SK-N-SH (cell line): ENCODE data around the gene RIOK1. TPM values are rescaled to one million over a fixed set of nuclear protein-coding genes. Genes with fewer than 3 reads are reported as not detected.

Experiments used
- CTCF ChIA-PET: fragments of 300-600, 350-600 bp; formaldehyde crosslinking; extraction: SDS; loops from one replicate; lab custom pipeline; 2021; lab: Yijun Ruan, JAX
- POLR2A ChIA-PET: fragments of 350-600 bp; sonication (Branson Sonifier 250); formaldehyde crosslinking; extraction: SDS; loops from one replicate; lab custom pipeline; 2020; ENCODE audit warnings: antibody characterized with exemption, inconsistent platforms; lab: Yijun Ruan, JAX
- DNase-seq: peaks from one replicate; pipeline ENCODE4 v3.0.0; 2012
- H2AFZ ChIP-seq: fragments of 200-600 bp; sonication (generic); 2 replicates; pipeline ENCODE4 v1.8.1; 2016; ENCODE audit warnings: antibody characterized with exemption, mild to moderate bottlenecking, low read depth
- H3F3A ChIP-seq: fragments of 200-600 bp; sonication (generic); replicated peaks from 2 replicates; pipeline ENCODE3; 2016; ENCODE audit warnings: antibody characterized with exemption, mild to moderate bottlenecking; ENCODE audit not compliant: insufficient read depth
- H3K27ac ChIP-seq, 2 experiments: fragments of 200-500 bp in 1 of 2; fragments of 200-600 bp in 1 of 2; sonication (Bioruptor generic) in 1 of 2; sonication (generic), shearing (Covaris generic) in 1 of 2; 2 replicates each; pipeline versions ENCODE4 v1.5.1 to v1.6.1; 2014 to 2016; ENCODE audit warnings: low read depth in 2 of 2, inconsistent platforms in 1 of 2, low read length in 1 of 2, mild to moderate bottlenecking in 1 of 2, mixed read lengths in 1 of 2
- H3K27me3 ChIP-seq: fragments of 200-600 bp; sonication (generic), shearing (Covaris generic); 2 replicates; pipeline ENCODE4 v1.6.1; 2016; ENCODE audit warnings: mixed run types; ENCODE audit not compliant: insufficient read depth
- H3K36me3 ChIP-seq, 2 experiments: fragments of 200-500 bp in 1 of 2; fragments of 200-600 bp in 1 of 2; sonication (Bioruptor generic) in 1 of 2; sonication (generic) in 1 of 2; replicated peaks in 1 of 2; 2 replicates each; pipeline versions ENCODE3 to v1.5.1; 2014 to 2016; ENCODE audit warnings: low read length in 1 of 2, mild to moderate bottlenecking in 1 of 2; ENCODE audit not compliant: insufficient read depth in 2 of 2, control insufficient read depth in 1 of 2
- H3K4me1 ChIP-seq, 2 experiments: fragments of 200-500 bp in 1 of 2; fragments of 200-600 bp in 1 of 2; sonication (Bioruptor generic) in 1 of 2; sonication (generic), shearing (Covaris generic) in 1 of 2; 2 replicates each; pipeline versions ENCODE4 v1.5.1 to v1.6.1; 2014 to 2016; ENCODE audit warnings: low read depth in 1 of 2, low read length in 1 of 2, mixed run types in 1 of 2; ENCODE audit not compliant: insufficient read depth in 2 of 2, control insufficient read depth in 1 of 2
- H3K4me2 ChIP-seq: fragments of 200-600 bp; sonication (generic), shearing (Covaris generic); 2 replicates; pipeline ENCODE4 v1.6.1; 2017; ENCODE audit warnings: mixed run types
- H3K4me3 ChIP-seq, 2 experiments: fragments of 200-500 bp in 1 of 2; fragments of 200-600 bp in 1 of 2; sonication (Bioruptor generic) in 1 of 2; sonication (generic), shearing (Covaris generic) in 1 of 2; 2 replicates each; pipeline versions ENCODE4 v1.5.1 to v1.8.1; 2014 to 2016; ENCODE audit warnings: low read depth in 2 of 2, inconsistent platforms in 1 of 2, low read length in 1 of 2, mild to moderate bottlenecking in 1 of 2, mixed read lengths in 1 of 2, moderate library complexity in 1 of 2
- H3K79me2 ChIP-seq: fragments of 200-600 bp; sonication (generic); 2 replicates; pipeline ENCODE4 v1.8.1; 2017; ENCODE audit warnings: mild to moderate bottlenecking; ENCODE audit not compliant: insufficient read depth
- H3K9ac ChIP-seq: fragments of 200-600 bp; sonication (generic); 2 replicates; pipeline ENCODE4 v1.6.1; 2017; ENCODE audit warnings: mixed run types
- H3K9me2 ChIP-seq: fragments of 200-600 bp; sonication (generic); 2 replicates; pipeline ENCODE4 v1.6.1; 2017; ENCODE audit warnings: mixed run types
- H3K9me3 ChIP-seq: fragments of 200-600 bp; sonication (generic); 2 replicates; pipeline ENCODE4 v1.6.1; 2017; ENCODE audit warnings: mixed run types, mild to moderate bottlenecking, moderate library complexity
- H4K20me1 ChIP-seq: fragments of 200-600 bp; sonication (generic); 2 replicates; pipeline ENCODE4 v1.6.1; 2017; ENCODE audit warnings: mild to moderate bottlenecking, mixed run types; ENCODE audit not compliant: insufficient read depth
- EZH2phosphoT487 ChIP-seq: fragments of 200-600 bp; sonication (generic); IDR thresholded peaks from 2 replicates; pipeline ENCODE4 v1.6.1; 2017; ENCODE audit warnings: low read depth, mixed run types, mild to moderate bottlenecking, antibody characterized with exemption, moderate library complexity, borderline replicate concordance
- FOXM1 ChIP-seq: IDR thresholded peaks from 2 replicates; pipeline ENCODE4 v1.4.0; 2012; ENCODE audit warnings: low read depth, mild to moderate bottlenecking
- GATA2 ChIP-seq: sonication (generic); formaldehyde crosslinking; IDR thresholded peaks from 2 replicates; pipeline ENCODE4 v1.5.0; 2020; ENCODE audit warnings: mild to moderate bottlenecking, missing genetic modification reagents
- JUND ChIP-seq: IDR thresholded peaks from 2 replicates; pipeline ENCODE4 v1.4.0; 2012
- NFIC ChIP-seq: IDR thresholded peaks from 2 replicates; pipeline ENCODE4 v1.4.0; 2012; ENCODE audit warnings: borderline replicate concordance
- NRF1 ChIP-seq: IDR thresholded peaks from 2 replicates; pipeline ENCODE4 v1.6.1; 2012; ENCODE audit warnings: low read depth, mild to moderate bottlenecking, low read length
- TAF1 ChIP-seq: IDR thresholded peaks from 2 replicates; pipeline ENCODE4 v1.6.1; 2012; ENCODE audit warnings: low read depth, mild to moderate bottlenecking, low read length, moderate library complexity, borderline replicate concordance
- ZBTB33 ChIP-seq: IDR thresholded peaks from 2 replicates; pipeline ENCODE4 v1.4.0; 2012; ENCODE audit warnings: low read depth, borderline replicate concordance
- WGBS: methylation state at CpG from one replicate; pipeline ENCODE4 v1.1.6; 2017; ENCODE audit warnings: low lambda C conversion rate; 5-methylcytosine and 5-hydroxymethylcytosine counted together
- polyA plus RNA-seq, 3 experiments: library from polyadenylated mRNA; depleted of rRNA; stranded (reverse); fragments of >200 nt; gene quantifications; 2 replicates each; pipeline ENCODE4 v1.2.3, GENCODE V29; 2012
- TF ChIP-seq, protein P1 (sequence below): fragments of 200-600 bp; sonication (generic); IDR thresholded peaks from 2 replicates; pipeline ENCODE4 v1.6.1; 2017; ENCODE audit warnings: antibody characterized with exemption, mild to moderate bottlenecking, moderate library complexity

Gene RIOK1
- polyA plus RNA-seq, 1 of the 3 experiments (the other 2 are of a cell fraction) = 18.7 TPM

DNA sequence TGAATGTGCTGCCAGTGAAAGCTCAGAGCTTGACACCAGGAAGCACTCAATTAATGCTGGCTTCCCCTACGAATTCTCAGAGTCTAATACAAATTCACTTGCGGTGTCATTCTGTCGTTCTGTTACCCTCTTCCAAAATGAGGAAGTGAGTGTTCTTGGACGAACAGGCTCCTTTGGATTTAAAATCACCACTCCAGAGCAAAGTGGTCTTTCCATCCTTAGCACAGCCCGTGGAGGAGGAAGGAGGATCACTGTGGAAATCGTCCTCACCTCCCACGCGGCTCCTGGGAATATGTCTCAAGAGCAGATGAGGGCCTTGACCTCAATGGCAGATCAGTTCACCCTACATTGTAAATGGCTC is 41.7 kb downstream of the RIOK1 start:
- no peaks in the 10 kb centered on the region for H3F3A ChIP-seq
- 69% methylated on average over 8 of the region's 8 CpGs for WGBS
- no peak overlapping the region for H3K4me3 ChIP-seq
- no peak overlapping the region for H3K9ac ChIP-seq
- no peaks in the 10 kb centered on the region for H3K79me2 ChIP-seq
- no peaks in the 10 kb centered on the region for H3K9me3 ChIP-seq
- no peak overlapping the region for H2AFZ ChIP-seq
- no peaks in the 10 kb centered on the region for H3K36me3 ChIP-seq
- POLR2A ChIA-PET = no interaction called here
- no peak for TF ChIP-seq NRF1
- no peak for TF ChIP-seq FOXM1
- TF ChIP-seq JUND = no peak
- no peak for TF ChIP-seq NFIC
- no peak for TF ChIP-seq TAF1
- H3K27me3 ChIP-seq = no peaks in the 10 kb centered on the region
- CTCF ChIA-PET = interaction anchor here (1.0 kb wide), 1 partner anchor 8 kb away, joined by 3 read pairs; no protein-coding TSS in a partner anchor
- DNase-seq = no peak
- H3K4me1 ChIP-seq = no peaks in the 10 kb centered on the region
- H3K27ac ChIP-seq = no peak overlapping the region
- no peaks in the 10 kb centered on the region for H4K20me1 ChIP-seq
- H3K9me2 ChIP-seq = no peaks in the 10 kb centered on the region
- no peak overlapping the region for H3K4me2 ChIP-seq

- Histone ChIP-seq H3K4me1 (no peaks in the 10 kb centered on the region), H3K4me2 (no peak overlapping the region), H3F3A (no peaks in the 10 kb centered on the region), H3K9ac (no peak overlapping the region), H4K20me1 (no peaks in the 10 kb centered on the region), H3K79me2 (no peaks in the 10 kb centered on the region), H3K4me3 (no peak overlapping the region), H3K27ac (no peak overlapping the region), H3K9me2 (no peaks in the 10 kb centered on the region), H3K36me3 (no peaks in the 10 kb centered on the region), H2AFZ (no peak overlapping the region), H3K9me3 (no peaks in the 10 kb centered on the region), H3K27me3 (no peaks in the 10 kb centered on the region)
- ChIA-PET CTCF (no interaction called here), POLR2A (no interaction called here)
- no peak for DNase-seq
- 71% methylated on average over 9 of the region's 24 CpGs for WGBS
- no peak for TF ChIP-seq EZH2phosphoT487
- TF ChIP-seq ZBTB33 = no peak
- no peak for TF ChIP-seq GATA2
- TF ChIP-seq, protein P1, sequence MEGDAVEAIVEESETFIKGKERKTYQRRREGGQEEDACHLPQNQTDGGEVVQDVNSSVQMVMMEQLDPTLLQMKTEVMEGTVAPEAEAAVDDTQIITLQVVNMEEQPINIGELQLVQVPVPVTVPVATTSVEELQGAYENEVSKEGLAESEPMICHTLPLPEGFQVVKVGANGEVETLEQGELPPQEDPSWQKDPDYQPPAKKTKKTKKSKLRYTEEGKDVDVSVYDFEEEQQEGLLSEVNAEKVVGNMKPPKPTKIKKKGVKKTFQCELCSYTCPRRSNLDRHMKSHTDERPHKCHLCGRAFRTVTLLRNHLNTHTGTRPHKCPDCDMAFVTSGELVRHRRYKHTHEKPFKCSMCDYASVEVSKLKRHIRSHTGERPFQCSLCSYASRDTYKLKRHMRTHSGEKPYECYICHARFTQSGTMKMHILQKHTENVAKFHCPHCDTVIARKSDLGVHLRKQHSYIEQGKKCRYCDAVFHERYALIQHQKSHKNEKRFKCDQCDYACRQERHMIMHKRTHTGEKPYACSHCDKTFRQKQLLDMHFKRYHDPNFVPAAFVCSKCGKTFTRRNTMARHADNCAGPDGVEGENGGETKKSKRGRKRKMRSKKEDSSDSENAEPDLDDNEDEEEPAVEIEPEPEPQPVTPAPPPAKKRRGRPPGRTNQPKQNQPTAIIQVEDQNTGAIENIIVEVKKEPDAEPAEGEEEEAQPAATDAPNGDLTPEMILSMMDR = no peak
- TF ChIP-seq FOXM1 = no peak
Measured at GRCh38 chr6:7431674-7432390, 42.2 kb downstream of the RIOK1 start.
